Measurements from ENCODE around the gene NCL.
"Not testable (repeated sequence)": the region's sequence is repeated elsewhere in the genome, so short reads cannot be mapped to it uniquely, and the experiment has no call there.

Gene NCL

DNA sequence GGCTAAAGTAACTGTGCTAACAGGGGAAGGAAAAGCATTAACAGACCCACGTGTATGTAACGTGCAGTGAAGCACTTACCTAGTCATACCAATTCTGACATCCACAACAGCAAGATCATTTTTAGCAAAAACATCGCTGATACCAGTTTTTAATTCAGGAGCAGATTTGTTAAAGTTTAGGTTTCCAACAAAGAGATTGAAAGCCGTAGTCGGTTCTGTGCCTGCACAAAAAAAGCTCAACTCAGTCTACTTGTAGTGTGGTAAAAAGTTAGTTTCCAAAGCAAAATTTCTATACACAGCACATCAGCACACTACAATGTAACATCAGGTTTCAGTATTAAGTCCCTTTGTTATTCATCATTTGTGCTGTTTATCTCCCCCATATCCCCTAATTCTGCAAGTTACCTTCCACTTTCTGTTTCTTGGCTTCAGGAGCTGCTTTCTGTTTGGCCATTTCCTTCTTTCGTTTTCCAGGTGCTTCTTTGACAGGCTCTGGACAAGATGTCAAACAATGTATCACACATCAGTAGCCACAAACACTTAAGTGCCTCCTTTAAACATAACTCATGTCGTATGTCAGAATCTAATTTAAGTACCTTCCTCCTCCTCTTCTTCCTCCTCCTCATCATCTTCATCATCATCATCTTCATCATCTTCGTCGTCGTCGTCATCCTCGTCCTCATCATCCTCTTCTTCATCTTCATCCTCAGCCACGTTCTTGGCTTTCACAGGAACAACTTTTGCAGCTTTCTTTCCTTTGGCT lies 4.0 kb downstream of the NCL start:
- Mint-ChIP-seq H3K27ac (peak overlapping the region; percentile 82), H3K36me3 (peaks cover 51% of the 10 kb centered on the region), H3K9me3 (no peaks in the 10 kb centered on the region), H3K4me1 (peaks cover 32% of the 10 kb centered on the region), H3K27me3 (no peaks in the 10 kb centered on the region), H3K4me3 (no peak overlapping the region)
- ATAC-seq (ENCODE audit: low read depth) (no peak), DNase-seq (ENCODE audit: low spot score in 2 of 2) (no peak)

- Mint-ChIP-seq H3K4me1 (peaks cover 27% of the 10 kb centered on the region), H3K36me3 (peaks cover 54% of the 10 kb centered on the region), H3K27ac (peak overlapping the region; percentile 55), H3K27me3 (no peaks in the 10 kb centered on the region), H3K9me3 (no peaks in the 10 kb centered on the region), H3K4me3 (no peak overlapping the region)
- no peak for DNase-seq (ENCODE audit: low spot score in 2 of 2)
- ATAC-seq (ENCODE audit: low read depth): no peak
Measured at GRCh38 chr2:231458368-231458767, 5.9 kb downstream of the NCL start.

DNA sequence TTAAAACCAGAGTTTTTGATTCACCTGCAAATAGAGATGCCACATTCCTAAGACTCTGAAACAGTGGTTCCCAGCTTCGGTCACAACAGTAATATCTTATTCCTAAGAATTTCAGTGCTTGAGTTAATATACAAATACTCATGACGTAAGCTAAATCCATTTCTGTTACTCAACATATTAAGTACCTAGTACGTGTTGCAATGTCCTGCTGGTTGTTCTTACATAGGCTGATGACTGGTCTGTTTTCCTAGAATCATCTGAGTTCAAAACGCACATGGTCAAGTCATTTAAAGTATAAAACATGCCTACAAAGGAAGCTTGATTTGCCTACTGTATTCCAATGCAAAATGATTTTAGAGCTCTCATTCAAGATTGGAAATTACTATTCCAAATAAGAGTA lies 7.2 kb downstream of the NCL start:
- Mint-ChIP-seq H3K27me3 (no peaks in the 10 kb centered on the region), H3K9me3 (no peaks in the 10 kb centered on the region), H3K4me3 (no peak overlapping the region), H3K4me1 (peaks cover 17% of the 10 kb centered on the region), H3K36me3 (peaks cover 46% of the 10 kb centered on the region), H3K27ac (no peak overlapping the region)
- no peak for DNase-seq (ENCODE audit: low spot score in 2 of 2)
- no peak for ATAC-seq (ENCODE audit: low read depth)

DNA sequence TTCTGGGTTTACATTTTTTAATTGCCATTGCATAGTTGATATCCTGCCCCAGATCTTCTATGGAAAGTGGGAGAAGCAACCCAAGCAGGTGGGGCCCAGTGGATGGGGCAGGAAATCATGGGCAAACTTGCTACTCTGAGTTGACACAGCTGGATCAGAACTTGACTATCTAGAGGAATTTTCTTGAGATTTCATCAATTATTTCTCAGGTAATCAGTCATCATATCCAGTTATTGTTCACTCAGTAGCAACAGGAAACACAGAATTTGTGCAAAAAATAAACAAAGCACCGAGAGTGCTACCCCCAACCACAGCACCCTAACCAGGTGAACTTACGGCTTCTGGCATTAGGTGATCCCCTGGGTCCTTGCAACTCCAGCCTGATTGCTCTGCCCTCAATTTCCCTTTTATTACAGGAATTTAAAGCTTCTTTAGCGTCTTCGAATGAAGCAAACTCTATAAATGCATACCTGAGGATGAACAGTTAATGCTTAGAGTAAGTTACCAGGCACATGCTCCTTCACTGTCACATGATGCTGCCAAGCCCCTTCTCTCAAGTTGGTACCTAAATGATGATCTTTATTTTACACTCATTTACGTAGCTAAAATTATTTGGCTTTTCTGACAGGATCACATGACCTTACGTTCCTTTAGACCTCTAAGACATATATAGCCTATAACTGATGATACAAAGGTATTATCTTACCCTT lies 7.8 kb downstream of the NCL start:
- H3K27ac Mint-ChIP-seq: peak overlapping the region; percentile 2

GRCh38 chr2:231455890-231456289 lies 8.4 kb downstream of the NCL start:
- H3K9me3 Mint-ChIP-seq: no peaks in the 10 kb centered on the region
- DNase-seq (ENCODE audit: low spot score in 2 of 2): no peak
- peaks cover 11% of the 10 kb centered on the region for H3K4me1 Mint-ChIP-seq
- no peak overlapping the region for H3K4me3 Mint-ChIP-seq
- no peaks in the 10 kb centered on the region for H3K27me3 Mint-ChIP-seq
- peak overlapping the region; percentile 2 for H3K27ac Mint-ChIP-seq
- no peak for ATAC-seq (ENCODE audit: low read depth)
- peaks cover 37% of the 10 kb centered on the region for H3K36me3 Mint-ChIP-seq

More for the DNA sequence above, 7.8 kb downstream of the NCL start:
- H3K36me3 Mint-ChIP-seq: peaks cover 40% of the 10 kb centered on the region
- H3K9me3 Mint-ChIP-seq: no peaks in the 10 kb centered on the region
- H3K4me1 Mint-ChIP-seq: peaks cover 13% of the 10 kb centered on the region
- ATAC-seq (ENCODE audit: low read depth): no peak
- H3K27me3 Mint-ChIP-seq: no peaks in the 10 kb centered on the region
- H3K4me3 Mint-ChIP-seq: no peak overlapping the region
- DNase-seq (ENCODE audit: low spot score in 2 of 2): no peak

DNA sequence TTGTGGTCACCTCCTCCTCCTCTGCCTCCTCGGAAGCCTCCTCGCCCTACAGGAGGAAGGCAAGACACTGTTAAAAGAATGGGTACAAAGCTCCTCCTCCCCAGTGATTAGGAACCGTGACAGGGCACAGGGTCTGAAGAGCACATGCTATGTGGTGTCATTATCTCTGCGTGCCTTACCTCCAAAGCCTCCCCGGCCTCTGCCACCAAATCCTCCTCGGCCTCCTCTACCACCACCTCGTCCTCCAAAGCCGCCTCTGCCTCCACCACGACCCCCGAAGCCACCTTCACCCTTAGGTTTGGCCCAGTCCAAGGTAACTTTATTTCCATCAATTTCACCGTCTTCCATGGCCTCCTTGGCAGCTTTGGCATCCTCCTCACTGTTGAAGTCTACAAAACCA lies 9.1 kb downstream of the NCL start:
- Mint-ChIP-seq H3K36me3 (peaks cover 32% of the 10 kb centered on the region), H3K27me3 (no peaks in the 10 kb centered on the region), H3K4me3 (no peak overlapping the region), H3K27ac (peak overlapping the region; percentile 2), H3K9me3 (no peaks in the 10 kb centered on the region), H3K4me1 (peaks cover 6% of the 10 kb centered on the region)
- ATAC-seq (ENCODE audit: low read depth) (no peak), DNase-seq (ENCODE audit: low spot score in 2 of 2) (no peak)

DNA sequence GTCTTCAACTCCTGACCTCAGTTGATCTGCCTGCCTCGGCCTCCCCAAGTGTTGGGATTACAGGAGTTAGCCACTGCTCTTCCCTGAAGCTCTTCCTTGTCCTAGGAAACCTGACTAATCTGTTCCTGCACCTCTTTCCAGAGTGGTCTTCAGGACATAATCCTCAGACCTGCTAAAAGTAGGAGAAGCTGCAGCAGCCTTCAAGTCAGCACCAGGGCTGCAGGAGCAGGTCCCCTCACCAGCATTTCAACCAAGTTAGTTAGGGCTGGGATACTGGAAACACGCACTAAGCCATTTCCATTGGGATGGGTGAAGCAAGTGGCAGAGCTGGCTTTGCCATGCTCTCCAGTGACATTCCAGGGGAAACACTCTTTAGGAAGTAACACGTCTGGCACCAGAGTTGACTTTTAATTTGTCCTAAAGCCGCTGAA lies 9.9 kb downstream of the NCL start:
- DNase-seq (ENCODE audit: low spot score in 2 of 2) (no peak), ATAC-seq (ENCODE audit: low read depth) (no peak)
- peaks cover 6% of the 10 kb centered on the region for H3K4me1 Mint-ChIP-seq
- peak overlapping the region; percentile 70 for H3K27ac Mint-ChIP-seq
- peaks cover 30% of the 10 kb centered on the region for H3K36me3 Mint-ChIP-seq
- H3K4me3 Mint-ChIP-seq: no peak overlapping the region
- H3K27me3 Mint-ChIP-seq: no peaks in the 10 kb centered on the region
- H3K9me3 Mint-ChIP-seq: no peaks in the 10 kb centered on the region

DNA sequence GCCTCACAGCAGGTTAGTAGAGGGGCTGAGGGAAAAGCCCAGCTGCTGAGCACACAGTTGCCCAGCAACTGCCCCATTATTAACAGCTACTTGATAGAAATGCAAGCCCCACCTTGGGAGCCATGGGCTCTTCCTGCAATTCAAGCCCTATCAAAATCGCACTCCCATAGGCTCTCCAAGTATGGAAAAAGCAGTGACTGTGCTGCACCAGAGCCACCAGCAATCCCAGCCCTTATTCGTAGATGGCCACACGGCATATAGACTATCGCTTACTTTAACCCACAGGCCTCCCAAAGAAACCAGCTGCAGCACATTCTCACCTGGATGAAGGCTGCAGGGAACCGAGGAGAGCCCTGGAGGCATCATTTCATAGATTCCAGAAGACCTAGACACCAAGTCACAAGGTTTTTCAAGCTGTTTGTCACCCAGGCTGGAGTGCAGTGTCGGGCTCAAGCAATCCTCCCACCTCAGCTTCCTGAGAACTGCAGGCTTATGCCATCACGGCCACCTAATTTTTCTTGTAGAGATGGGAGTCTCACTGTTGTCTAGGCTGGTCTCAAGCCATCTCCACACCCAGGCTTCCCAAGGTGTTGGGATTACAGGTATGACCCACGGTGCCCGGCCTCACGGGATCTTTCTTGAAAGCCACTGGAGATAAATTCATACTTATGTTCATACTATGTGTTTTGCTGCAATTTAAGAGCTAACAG lies 11.3 kb downstream of the NCL start:
- ATAC-seq (ENCODE audit: low read depth): no peak

DNA sequence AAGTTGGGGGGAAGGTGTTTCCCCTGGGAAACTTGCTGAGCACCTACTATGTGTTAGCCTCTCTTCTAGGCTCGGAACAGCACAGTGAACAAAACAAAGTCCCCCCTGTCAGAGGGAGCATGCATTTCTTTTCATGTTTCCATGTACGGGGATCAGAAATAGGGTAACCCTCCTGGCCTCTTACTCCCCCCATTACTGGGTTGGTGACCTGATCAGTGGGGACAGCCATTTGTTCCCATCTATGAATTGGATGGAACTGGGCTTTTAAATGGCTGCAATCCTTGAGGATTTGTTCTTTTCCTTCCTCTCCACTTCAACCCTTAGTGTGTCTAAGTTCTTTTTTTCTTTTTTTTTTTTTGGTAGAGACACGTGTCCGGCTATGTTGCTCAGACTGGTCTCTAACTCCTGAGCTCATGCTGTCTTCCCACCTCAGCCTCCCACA lies 13.7 kb downstream of the NCL start:
- peaks cover 6% of the 10 kb centered on the region for H3K4me1 Mint-ChIP-seq
- no peak overlapping the region for H3K4me3 Mint-ChIP-seq
- DNase-seq (ENCODE audit: low spot score in 2 of 2): no peak
- peaks cover 1% of the 10 kb centered on the region for H3K27me3 Mint-ChIP-seq
- H3K9me3 Mint-ChIP-seq: no peaks in the 10 kb centered on the region
- ATAC-seq (ENCODE audit: low read depth): no peak
- peaks cover 10% of the 10 kb centered on the region for H3K36me3 Mint-ChIP-seq
- H3K27ac Mint-ChIP-seq: no peak overlapping the region

More for the DNA sequence above, 11.3 kb downstream of the NCL start:
- H3K27ac Mint-ChIP-seq: peak overlapping the region; percentile 70
- no peak overlapping the region for H3K4me3 Mint-ChIP-seq
- H3K9me3 Mint-ChIP-seq: no peaks in the 10 kb centered on the region
- H3K4me1 Mint-ChIP-seq: peaks cover 6% of the 10 kb centered on the region
- H3K36me3 Mint-ChIP-seq: peaks cover 21% of the 10 kb centered on the region
- DNase-seq (ENCODE audit: low spot score in 2 of 2): no peak
- H3K27me3 Mint-ChIP-seq: peaks cover 1% of the 10 kb centered on the region

DNA sequence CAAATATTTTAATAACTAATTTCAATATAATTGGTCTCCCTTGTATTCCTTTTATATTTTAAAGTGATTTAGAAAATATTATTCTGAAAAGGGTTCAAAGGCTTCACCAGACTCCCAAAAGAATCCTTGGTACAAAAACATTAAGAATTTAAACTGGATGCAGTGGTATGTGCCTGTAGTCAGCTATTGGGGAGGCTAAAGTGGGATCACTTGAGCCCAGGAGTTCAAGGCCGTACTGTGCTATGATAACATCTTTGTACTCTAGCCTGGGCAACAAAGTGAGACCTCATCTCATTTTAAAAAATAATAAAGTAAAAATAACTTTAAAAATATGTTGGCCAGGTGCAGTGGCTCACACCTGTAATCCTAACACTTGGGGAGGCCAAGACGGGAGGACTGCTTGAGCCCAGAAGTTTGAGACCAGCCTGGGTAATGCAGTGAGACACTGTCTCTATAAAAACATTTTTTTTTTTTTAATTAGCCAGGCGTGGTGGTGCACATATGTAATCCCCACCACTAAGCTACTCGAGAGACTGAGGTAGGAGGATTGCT lies 14.7 kb downstream of the NCL start:
- Mint-ChIP-seq H3K4me1 (peaks cover 4% of the 10 kb centered on the region), H3K27me3 (peaks cover 1% of the 10 kb centered on the region), H3K27ac (no peak overlapping the region), H3K4me3 (no peak overlapping the region), H3K9me3 (no peaks in the 10 kb centered on the region), H3K36me3 (peaks cover 4% of the 10 kb centered on the region)
- no peak for ATAC-seq (ENCODE audit: low read depth)
- DNase-seq (ENCODE audit: low spot score in 2 of 2): no peak

GRCh38 chr2:231436957-231437356 lies 27.3 kb downstream of the NCL start:
- H3K27ac Mint-ChIP-seq: no peak overlapping the region
- DNase-seq (ENCODE audit: low spot score in 2 of 2) (no peak), ATAC-seq (ENCODE audit: low read depth) (no peak)
- peaks cover under 1% of the 10 kb centered on the region for H3K36me3 Mint-ChIP-seq
- H3K4me3 Mint-ChIP-seq: no peak overlapping the region
- H3K27me3 Mint-ChIP-seq: peaks cover under 1% of the 10 kb centered on the region
- peaks cover 3% of the 10 kb centered on the region for H3K9me3 Mint-ChIP-seq
- H3K4me1 Mint-ChIP-seq: no peaks in the 10 kb centered on the region

- H3K27me3 Mint-ChIP-seq: peaks cover 6% of the 10 kb centered on the region
- H3K4me3 Mint-ChIP-seq: no peak overlapping the region
- ATAC-seq (ENCODE audit: low read depth) (no peak), DNase-seq (ENCODE audit: low spot score in 2 of 2) (no peak)
- H3K9me3 Mint-ChIP-seq: peaks cover 15% of the 10 kb centered on the region
- H3K27ac Mint-ChIP-seq: no peak overlapping the region
- H3K4me1 Mint-ChIP-seq: peaks cover 2% of the 10 kb centered on the region
- H3K36me3 Mint-ChIP-seq: peaks cover 10% of the 10 kb centered on the region
Measured at GRCh38 chr2:231433990-231434389, 30.3 kb downstream of the NCL start.

GRCh38 chr2:231431606-231432005 lies 32.7 kb downstream of the NCL start:
- DNase-seq (ENCODE audit: low spot score in 2 of 2) (no peak), ATAC-seq (ENCODE audit: low read depth) (no peak)
- Mint-ChIP-seq H3K36me3 (peaks cover 10% of the 10 kb centered on the region), H3K27ac (no peak overlapping the region), H3K27me3 (peaks cover 6% of the 10 kb centered on the region), H3K9me3 (peaks cover 15% of the 10 kb centered on the region), H3K4me3 (no peak overlapping the region), H3K4me1 (peaks cover 4% of the 10 kb centered on the region)

DNA sequence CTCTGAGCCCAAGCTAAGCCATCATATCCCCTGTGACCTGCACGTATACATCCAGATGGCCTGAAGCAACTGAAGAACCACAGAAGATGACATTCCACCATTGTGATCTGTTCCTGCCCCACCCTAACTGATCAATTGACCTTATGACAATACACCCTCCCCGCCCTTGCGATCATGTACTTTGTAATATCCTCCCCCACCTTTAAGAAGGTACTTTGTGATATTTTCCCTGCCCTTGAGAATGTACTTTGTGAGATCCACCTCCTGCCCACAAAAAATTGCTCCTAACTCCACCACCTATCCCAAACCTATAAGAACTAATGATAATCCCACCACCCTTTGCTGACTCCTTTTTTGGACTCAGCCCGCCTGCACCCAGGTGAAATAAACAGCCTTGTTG lies 33.8 kb downstream of the NCL start:
- not testable (repeated sequence) for H3K27me3 Mint-ChIP-seq; DNase-seq (ENCODE audit: low spot score in 2 of 2); H3K27ac Mint-ChIP-seq; H3K4me3 Mint-ChIP-seq; H3K36me3 Mint-ChIP-seq; H3K4me1 Mint-ChIP-seq; ATAC-seq (ENCODE audit: low read depth)
- H3K9me3 Mint-ChIP-seq: peaks cover 15% of the 10 kb centered on the region
